Sigmoid colon (tissue), 7 donors: ENCODE results near the gene MME. TPM values are rescaled to one million over a fixed set of nuclear protein-coding genes. Genes with fewer than 3 reads are reported as not detected.
"Not testable (repeated sequence)": the region's sequence is repeated elsewhere in the genome, so short reads cannot be mapped to it uniquely, and the experiment has no call there.

Experiments used
- DNase-seq: peaks from one replicate; pipeline ENCODE4 v3.0.0-alpha.2; 2019
- H3K27ac ChIP-seq, 4 donors: fragments of 200-600 bp; sonication (generic); one replicate each; pipeline ENCODE4 v1.5.1; 2016 to 2019; ENCODE audit warnings: mild to moderate bottlenecking in 1 of 4
- H3K27me3 ChIP-seq, 3 donors: fragments of 200-600 bp; sonication (generic); one replicate each; pipeline ENCODE4 v1.5.1; 2019; ENCODE audit warnings: mild to moderate bottlenecking in 1 of 3
- H3K36me3 ChIP-seq, 4 donors: fragments of 200-600 bp; sonication (generic); one replicate each; pipeline ENCODE4 v1.5.1; 2016 to 2019
- H3K4me1 ChIP-seq, 4 donors: fragments of 200-600 bp; sonication (generic); one replicate each; pipeline ENCODE4 v1.5.1; 2017 to 2019
- H3K4me3 ChIP-seq, 4 donors: fragments of 200-600 bp; sonication (generic); one replicate each; pipeline ENCODE4 v1.5.1; 2017 to 2019; ENCODE audit warnings: mild to moderate bottlenecking in 2 of 4, moderate library complexity in 1 of 4
- H3K9me3 ChIP-seq, 4 donors: fragments of 200-600 bp in 3 of 4; sonication (generic) in 3 of 4; one replicate each; pipeline versions ENCODE4 v1.5.1 to v1.6.1; 2013 to 2019
- EP300 ChIP-seq, 4 donors: sonication (generic); formaldehyde crosslinking; IDR thresholded peaks; one replicate each; pipeline ENCODE4 v1.6.1; 2017; ENCODE audit warnings: antibody characterized with exemption in 4 of 4
- POLR2A ChIP-seq, 2 donors: fragments of 450-650 bp; IDR thresholded peaks; one replicate each; pipeline ENCODE4 v1.6.1; 2016; ENCODE audit warnings: antibody characterized with exemption in 2 of 2, mild to moderate bottlenecking in 2 of 2, moderate library complexity in 2 of 2
- POLR2AphosphoS5 ChIP-seq, 4 donors: sonication (generic); formaldehyde crosslinking; IDR thresholded peaks; one replicate each; pipeline ENCODE4 v1.6.1; 2017; ENCODE audit warnings: antibody characterized with exemption in 4 of 4
- WGBS, 2 donors: extraction: QIAGEN DNeasy Blood & Tissue Kit; methylation state at CpG; one replicate each; pipeline ENCODE4 v1.1.7; 2013; 5-methylcytosine and 5-hydroxymethylcytosine counted together
- intact Hi-C: fragments of 100-400 bp; cut with DNase I; formaldehyde crosslinking; loops from one replicate; pipeline ENCODE4 v1.15.1; 2023
- polyA plus RNA-seq, 3 donors: library from polyadenylated mRNA; stranded (reverse); fragments of 200-250 nt; gene quantifications; one replicate each; pipeline ENCODE4 v1.2.3, GENCODE V29; 2013
- total RNA-seq, 4 donors: library from RNA; depleted of rRNA; stranded (reverse); fragments of >200 nt; gene quantifications; one replicate each; pipeline ENCODE4 v1.1.0, GENCODE V29; 2016
- TF ChIP-seq, protein P1 (sequence below), 4 experiments: fragments of 450-650 bp in 3 of 4; fragments of 200-600 bp in 1 of 4; IDR thresholded peaks; one replicate each; pipeline ENCODE4 v1.5.1; 2016 to 2019; ENCODE audit warnings: antibody characterized with exemption in 4 of 4, mild to moderate bottlenecking in 3 of 4, moderate library complexity in 2 of 4
- donor health status: healthy with polysubstance abuse.
- donor health status: Bipolar disorder and iron deficiency.
- donor health status: healthy.

The MME gene
- total and polyA plus RNA-seq, 7 donors, result 0.46 to 5.0 (median 1.1) TPM

GRCh38 chr3:155106119-155106518 is 26.0 kb downstream of the MME start:
- Histone ChIP-seq H3K27me3 (no peaks in the 10 kb centered on the region), H3K9me3 (no peaks in the 10 kb centered on the region), H3K4me3 (no peak overlapping the region), H3K4me1 (no peaks in the 10 kb centered on the region), H3K27ac (no peak overlapping the region), H3K36me3 (no peaks in the 10 kb centered on the region)
- intact Hi-C loops, result no loop called here
- TF ChIP-seq POLR2A (IDR thresholded peaks at IDR 0.05), result no peak
- TF ChIP-seq POLR2AphosphoS5 (IDR thresholded peaks at IDR 0.05), result no peak
- TF ChIP-seq, protein P1, sequence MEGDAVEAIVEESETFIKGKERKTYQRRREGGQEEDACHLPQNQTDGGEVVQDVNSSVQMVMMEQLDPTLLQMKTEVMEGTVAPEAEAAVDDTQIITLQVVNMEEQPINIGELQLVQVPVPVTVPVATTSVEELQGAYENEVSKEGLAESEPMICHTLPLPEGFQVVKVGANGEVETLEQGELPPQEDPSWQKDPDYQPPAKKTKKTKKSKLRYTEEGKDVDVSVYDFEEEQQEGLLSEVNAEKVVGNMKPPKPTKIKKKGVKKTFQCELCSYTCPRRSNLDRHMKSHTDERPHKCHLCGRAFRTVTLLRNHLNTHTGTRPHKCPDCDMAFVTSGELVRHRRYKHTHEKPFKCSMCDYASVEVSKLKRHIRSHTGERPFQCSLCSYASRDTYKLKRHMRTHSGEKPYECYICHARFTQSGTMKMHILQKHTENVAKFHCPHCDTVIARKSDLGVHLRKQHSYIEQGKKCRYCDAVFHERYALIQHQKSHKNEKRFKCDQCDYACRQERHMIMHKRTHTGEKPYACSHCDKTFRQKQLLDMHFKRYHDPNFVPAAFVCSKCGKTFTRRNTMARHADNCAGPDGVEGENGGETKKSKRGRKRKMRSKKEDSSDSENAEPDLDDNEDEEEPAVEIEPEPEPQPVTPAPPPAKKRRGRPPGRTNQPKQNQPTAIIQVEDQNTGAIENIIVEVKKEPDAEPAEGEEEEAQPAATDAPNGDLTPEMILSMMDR (IDR thresholded peaks at IDR 0.05), result no peak
- no peak for TF ChIP-seq EP300 (IDR thresholded peaks at IDR 0.05)
- 65 to 75% methylated on average over 2 of the region's 2 CpGs for WGBS, 2 donors
- DNase-seq, result no peak

GRCh38 chr3:155110022-155110421 is 29.9 kb downstream of the MME start:
- WGBS, 2 donors, result 75% methylated on average over 4 of the region's 4 CpGs
- intact Hi-C loops, result no loop called here
- no peak for DNase-seq

DNA sequence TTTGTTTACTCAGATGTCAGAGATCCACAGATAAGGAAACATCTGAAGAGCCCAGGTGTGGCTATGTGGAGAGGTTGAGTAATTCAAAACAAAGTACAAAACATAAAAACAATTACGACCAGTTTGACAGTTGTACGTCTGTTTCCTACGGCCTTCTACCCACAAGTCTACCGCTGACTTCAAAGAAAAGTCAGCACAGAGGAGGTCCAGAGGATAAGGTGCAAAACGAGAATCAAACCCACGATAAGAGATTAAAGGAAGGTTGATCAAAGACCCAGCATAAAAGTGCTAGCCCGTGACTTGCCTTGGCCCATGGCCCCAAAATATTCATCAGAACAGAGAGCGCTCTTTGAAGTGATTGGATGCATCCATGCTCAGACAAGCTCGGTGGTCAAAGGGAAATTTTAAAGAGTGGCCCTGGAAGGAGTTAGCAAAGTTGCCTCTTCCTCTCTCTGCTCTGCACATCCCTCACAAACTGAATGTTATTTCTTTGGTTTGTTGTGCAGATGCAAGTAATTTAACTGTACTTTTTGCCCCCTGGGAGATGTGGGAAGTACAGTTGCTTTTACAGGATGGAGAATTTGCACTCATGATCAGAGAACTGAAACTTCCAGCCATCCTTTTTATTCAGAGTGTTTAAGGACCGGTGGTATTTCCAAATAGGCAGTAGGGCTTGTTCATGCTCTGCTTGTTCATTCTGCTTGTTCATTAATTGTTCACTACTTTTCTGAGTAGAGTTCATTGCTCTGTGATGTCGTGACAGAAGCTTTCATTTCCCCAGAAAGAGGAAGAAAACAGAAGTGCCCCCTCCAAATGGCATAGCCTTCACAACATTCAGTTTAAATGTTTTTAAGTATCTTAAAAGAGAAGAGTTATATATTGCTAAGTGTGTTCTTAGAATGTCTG is 31.1 kb downstream of the MME start:
- Histone ChIP-seq H3K4me1 (no peaks in the 10 kb centered on the region), H3K36me3 (no peaks in the 10 kb centered on the region), H3K9me3 (no peaks in the 10 kb centered on the region), H3K27me3 (no peaks in the 10 kb centered on the region), H3K27ac (no peak overlapping the region), H3K4me3 (no peak overlapping the region)
- no peak for TF ChIP-seq EP300 (IDR thresholded peaks at IDR 0.05)
- TF ChIP-seq, protein P1 (IDR thresholded peaks at IDR 0.05), result no peak
- no peak for TF ChIP-seq POLR2AphosphoS5 (IDR thresholded peaks at IDR 0.05)
- no peak for TF ChIP-seq POLR2A (IDR thresholded peaks at IDR 0.05)
- intact Hi-C loops, result no loop called here
- no peak for DNase-seq
- 30 to 31% methylated on average over 11 of the region's 11 CpGs for WGBS, 2 donors

More at GRCh38 chr3:155110022-155110421, 29.9 kb downstream of the MME start:
- TF ChIP-seq, protein P1 (IDR thresholded peaks at IDR 0.05), result no peak
- TF ChIP-seq POLR2AphosphoS5 (IDR thresholded peaks at IDR 0.05), result no peak
- no peak overlapping the region for H3K27ac ChIP-seq
- no peaks in the 10 kb centered on the region for H3K36me3 ChIP-seq
- H3K9me3 ChIP-seq, result no peaks in the 10 kb centered on the region
- no peak overlapping the region for H3K4me3 ChIP-seq
- no peaks in the 10 kb centered on the region for H3K4me1 ChIP-seq
- H3K27me3 ChIP-seq, result no peaks in the 10 kb centered on the region

DNA sequence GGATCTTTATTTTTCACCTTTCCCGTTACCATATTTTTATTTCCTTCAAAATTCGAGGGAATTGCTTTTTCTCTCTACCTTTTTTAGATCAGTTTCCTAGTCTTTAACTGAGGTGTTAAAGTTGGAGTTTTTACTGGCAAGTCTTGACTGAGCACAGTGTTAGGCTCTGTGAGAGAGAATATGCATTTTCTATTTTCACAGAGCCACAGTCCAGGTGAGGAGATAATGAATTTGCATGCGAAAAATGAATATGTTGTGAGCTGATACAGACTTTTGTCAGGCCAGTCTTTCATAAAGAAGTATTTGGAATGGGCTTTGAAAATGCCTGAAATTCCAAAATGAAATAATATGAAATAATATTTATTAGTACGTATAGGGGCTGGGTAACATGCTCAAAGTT is 31.9 kb downstream of the MME start:
- Histone ChIP-seq H3K27ac (no peak overlapping the region), H3K4me1 (no peaks in the 10 kb centered on the region), H3K9me3 (no peaks in the 10 kb centered on the region), H3K4me3 (no peak overlapping the region), H3K36me3 (no peaks in the 10 kb centered on the region), H3K27me3 (no peaks in the 10 kb centered on the region)
- DNase-seq, result no peak
- TF ChIP-seq EP300 (IDR thresholded peaks at IDR 0.05) (no peak), POLR2AphosphoS5 (IDR thresholded peaks at IDR 0.05) (no peak)
- intact Hi-C loops, result no loop called here
- 62 to 67% methylated on average over 4 of the region's 4 CpGs for WGBS, 2 donors

DNA sequence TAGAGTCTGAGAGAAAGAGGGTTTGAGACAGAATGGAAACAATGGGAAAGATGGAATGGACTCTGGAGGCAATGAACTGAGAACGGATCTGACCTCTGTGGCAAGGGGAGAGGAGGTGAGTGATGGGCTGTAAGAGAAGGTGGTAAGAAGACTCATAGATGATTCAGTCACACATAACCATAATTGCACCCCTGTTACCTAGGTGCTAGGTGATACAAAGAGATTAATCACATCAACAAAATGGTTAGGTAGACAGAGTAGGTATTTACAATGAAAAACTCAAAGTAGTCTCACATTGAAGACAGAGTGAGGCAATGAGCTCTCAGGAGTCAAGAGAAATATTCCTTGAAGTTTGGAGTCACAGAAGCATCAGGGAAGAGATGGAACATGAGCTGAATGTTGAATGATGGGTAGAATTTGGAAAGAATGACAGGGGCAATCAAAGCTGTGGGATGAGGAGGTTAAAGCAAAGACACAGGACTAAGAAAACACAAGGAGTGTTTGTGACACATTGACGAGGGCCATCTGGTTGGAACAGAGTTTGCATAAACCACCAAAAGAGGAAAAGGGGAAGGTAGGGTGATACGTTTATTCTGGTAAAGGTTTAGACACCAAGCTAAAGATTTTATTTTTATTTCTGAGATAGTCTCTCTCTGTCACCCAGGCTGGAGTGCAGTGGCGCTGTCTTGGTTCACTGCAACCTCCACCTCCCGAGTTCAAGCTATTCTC is 32.7 kb downstream of the MME start:
- DNase-seq, result no peak
- Histone ChIP-seq H3K4me3 (no peak overlapping the region), H3K36me3 (no peaks in the 10 kb centered on the region), H3K27me3 (no peaks in the 10 kb centered on the region), H3K27ac (no peak overlapping the region), H3K4me1 (no peaks in the 10 kb centered on the region), H3K9me3 (no peaks in the 10 kb centered on the region)
- WGBS, 2 donors, result 63 to 84% methylated on average over 5 of the region's 5 CpGs
- TF ChIP-seq POLR2A (IDR thresholded peaks at IDR 0.05), result no peak
- TF ChIP-seq POLR2AphosphoS5 (IDR thresholded peaks at IDR 0.05), result no peak
- intact Hi-C loops, result no loop called here

- DNase-seq, intact Hi-C loops, H3K9me3 ChIP-seq, H3K27me3 ChIP-seq, H3K4me1 ChIP-seq, H3K27ac ChIP-seq, H3K4me3 ChIP-seq, H3K36me3 ChIP-seq: not testable (repeated sequence)
- 4 to 39% methylated on average over 5 of the region's 14 CpGs for WGBS, 2 donors
These were observed 44.6 kb downstream of the MME start for GRCh38 chr3:155124745-155125144.
